A673 (cell line): ENCODE data around the gene WFS1.

Source experiments
- EZH2 ChIP-seq: fragments of 200-600 bp; sonication (generic); IDR thresholded peaks from 2 replicates; pipeline ENCODE4 v1.6.1; 2017; ENCODE audit warnings: borderline replicate concordance, low read depth, mild to moderate bottlenecking, mixed read lengths, antibody characterized with exemption, low read length; ENCODE audit not compliant: poor library complexity, severe bottlenecking
- TF ChIP-seq, protein P1 (sequence below): fragments of 300-800, 200-600 bp; sonication (generic); conservative IDR thresholded peaks from 2 replicates; pipeline ENCODE4 v1.5.1; 2017; ENCODE audit warnings: low read depth, mild to moderate bottlenecking, antibody characterized with exemption, low read length, moderate library complexity, mixed read lengths

DNA sequence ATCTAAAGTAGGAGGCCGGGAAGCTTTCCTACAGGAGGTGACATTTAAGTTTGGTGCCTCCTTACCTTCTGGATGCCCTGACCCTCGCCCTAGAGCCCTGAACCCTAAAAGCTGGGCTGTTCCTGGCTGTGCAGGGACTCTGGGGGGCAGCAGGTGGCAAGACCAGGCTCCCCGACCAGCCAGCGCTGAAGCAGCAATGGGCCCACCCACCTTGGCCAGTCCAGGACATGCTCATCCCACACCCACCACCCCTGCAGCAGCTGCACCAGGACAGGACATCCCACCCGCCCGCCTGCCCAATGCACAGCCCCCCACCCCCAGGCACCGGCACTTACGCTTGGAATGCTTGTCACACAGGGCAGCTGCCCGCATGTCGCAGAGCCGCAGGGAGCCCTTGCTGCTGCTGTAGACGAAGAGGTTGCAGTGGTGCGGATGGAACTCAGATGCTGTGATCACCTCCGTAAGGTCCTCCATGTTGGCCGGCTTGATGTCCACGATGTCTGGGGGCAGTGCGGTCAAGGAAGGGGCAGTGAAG is 77.9 kb downstream of the WFS1 start:
- TF ChIP-seq, protein P1, sequence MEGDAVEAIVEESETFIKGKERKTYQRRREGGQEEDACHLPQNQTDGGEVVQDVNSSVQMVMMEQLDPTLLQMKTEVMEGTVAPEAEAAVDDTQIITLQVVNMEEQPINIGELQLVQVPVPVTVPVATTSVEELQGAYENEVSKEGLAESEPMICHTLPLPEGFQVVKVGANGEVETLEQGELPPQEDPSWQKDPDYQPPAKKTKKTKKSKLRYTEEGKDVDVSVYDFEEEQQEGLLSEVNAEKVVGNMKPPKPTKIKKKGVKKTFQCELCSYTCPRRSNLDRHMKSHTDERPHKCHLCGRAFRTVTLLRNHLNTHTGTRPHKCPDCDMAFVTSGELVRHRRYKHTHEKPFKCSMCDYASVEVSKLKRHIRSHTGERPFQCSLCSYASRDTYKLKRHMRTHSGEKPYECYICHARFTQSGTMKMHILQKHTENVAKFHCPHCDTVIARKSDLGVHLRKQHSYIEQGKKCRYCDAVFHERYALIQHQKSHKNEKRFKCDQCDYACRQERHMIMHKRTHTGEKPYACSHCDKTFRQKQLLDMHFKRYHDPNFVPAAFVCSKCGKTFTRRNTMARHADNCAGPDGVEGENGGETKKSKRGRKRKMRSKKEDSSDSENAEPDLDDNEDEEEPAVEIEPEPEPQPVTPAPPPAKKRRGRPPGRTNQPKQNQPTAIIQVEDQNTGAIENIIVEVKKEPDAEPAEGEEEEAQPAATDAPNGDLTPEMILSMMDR: no peak
- TF ChIP-seq EZH2: no peak
